PC-3 (cell line): ENCODE results near the gene MAPKAP1. TPM values are rescaled to one million over a fixed set of nuclear protein-coding genes. Genes with fewer than 3 reads are reported as not detected.

Experiments used
- ATAC-seq: fragments of 200-7000 bp; cut with Tn5 transposase; 2 replicates; pipeline ENCODE4 v1.9.1; 2020; ENCODE audit warnings: mild to moderate bottlenecking, moderate library complexity
- BruUV-seq: library from RNA; stranded (reverse); fragments of 400-500 nt; replicated peaks from 2 replicates; lab custom pipeline; 2021; lab: Mats Ljungman, UMichigan
- CTCF ChIA-PET: fragments of 300-600 bp; sonication (Branson Sonifier 250); formaldehyde crosslinking; loops from one replicate; lab custom pipeline; 2022; ENCODE audit warnings: antibody characterized with exemption; lab: Charles Lee
- POLR2A ChIA-PET: fragments of 300-600 bp; sonication (Branson Sonifier 250); formaldehyde crosslinking; loops from one replicate; lab custom pipeline; 2022; ENCODE audit warnings: antibody characterized with exemption; ENCODE audit not compliant: unreplicated experiment; lab: Charles Lee
- DNase-seq: peaks from one replicate; pipeline ENCODE4 v3.0.0-alpha.2; 2015
- H2AFZ ChIP-seq: fragments of 300-600 bp; sonication (generic); 2 replicates; pipeline ENCODE4 v1.6.0; 2016; ENCODE audit warnings: antibody characterized with exemption, low read length
- H3F3A ChIP-seq: fragments of 300-600 bp; sonication (generic); one replicate; pipeline ENCODE4 v1.6.0; 2017; ENCODE audit warnings: antibody characterized with exemption, low read length, control low read depth, mild to moderate bottlenecking; ENCODE audit not compliant: unreplicated experiment
- H3K27ac ChIP-seq: fragments of 300-600 bp; sonication (generic); 2 replicates; pipeline ENCODE4 v1.5.1; 2016; ENCODE audit warnings: mild to moderate bottlenecking, low read length
- H3K27me3 ChIP-seq: fragments of 300-600 bp; sonication (generic); 2 replicates; pipeline ENCODE4 v1.6.1; 2016; ENCODE audit warnings: low read length, mixed read lengths
- H3K36me3 ChIP-seq: fragments of 300-600 bp; sonication (generic); 2 replicates; pipeline ENCODE4 v1.6.1; 2016; ENCODE audit warnings: low read depth, mixed run types, low read length, mixed read lengths
- H3K4me1 ChIP-seq: fragments of 300-600 bp; sonication (generic); 2 replicates; pipeline ENCODE4 v1.5.1; 2016; ENCODE audit warnings: low read length; ENCODE audit not compliant: insufficient read depth
- H3K4me2 ChIP-seq: fragments of 300-600 bp; sonication (generic); 2 replicates; pipeline ENCODE4 v1.6.0; 2016; ENCODE audit warnings: low read length
- H3K4me3 ChIP-seq: fragments of 300-600 bp; sonication (generic); 2 replicates; pipeline ENCODE4 v1.5.1; 2016; ENCODE audit warnings: mild to moderate bottlenecking, low read length, mixed read lengths
- H3K79me2 ChIP-seq: fragments of 300-600 bp; sonication (generic); 2 replicates; pipeline ENCODE4 v1.6.1; 2017; ENCODE audit warnings: low read length, mixed read lengths
- H3K9ac ChIP-seq: fragments of 300-600 bp; sonication (generic); 2 replicates; pipeline ENCODE4 v1.6.0; 2016; ENCODE audit warnings: mild to moderate bottlenecking, low read length
- H3K9me2 ChIP-seq: fragments of 300-600 bp; sonication (generic); replicated peaks from 2 replicates; pipeline ENCODE4 v1.6.1; 2016; ENCODE audit warnings: mixed run types, low read length, mixed read lengths
- H3K9me3 ChIP-seq: fragments of 300-600 bp; sonication (generic); 2 replicates; pipeline ENCODE4 v1.6.1; 2016; ENCODE audit warnings: low read length, mixed read lengths
- H4K20me1 ChIP-seq: fragments of 300-600 bp; sonication (generic); 2 replicates; pipeline ENCODE4 v1.6.1; 2016; ENCODE audit warnings: low read length, mixed read lengths
- EZH2 ChIP-seq: fragments of 300-600 bp; sonication (generic); IDR thresholded peaks from one replicate; pipeline ENCODE4 v1.6.1; 2017; ENCODE audit warnings: antibody characterized with exemption, mild to moderate bottlenecking, low read length; ENCODE audit not compliant: unreplicated experiment
- EZH2phosphoT487 ChIP-seq: fragments of 300-600 bp; sonication (generic); IDR thresholded peaks from 2 replicates; pipeline ENCODE4 v1.6.1; 2018; ENCODE audit warnings: mild to moderate bottlenecking, antibody characterized with exemption, low read length, borderline replicate concordance
- intact Hi-C: fragments of 100-400 bp; cut with micrococcal nuclease; formaldehyde crosslinking; loops from 2 replicates; pipeline ENCODE4 v1.9.0; 2023
- total RNA-seq: library from RNA; depleted of rRNA; stranded (reverse); fragments of >200 nt; gene quantifications from 2 replicates; pipeline ENCODE4 v1.2.3, GENCODE V29; 2014
- TF ChIP-seq, protein P1 (sequence below): fragments of 300-600 bp; sonication (generic); conservative IDR thresholded peaks from 2 replicates; pipeline ENCODE4 v1.5.1; 2017; ENCODE audit warnings: antibody characterized with exemption, low read depth, mild to moderate bottlenecking, low read length

MAPKAP1 gene
- total RNA-seq, 1 experiment from 2014 or later = 128 TPM

DNA sequence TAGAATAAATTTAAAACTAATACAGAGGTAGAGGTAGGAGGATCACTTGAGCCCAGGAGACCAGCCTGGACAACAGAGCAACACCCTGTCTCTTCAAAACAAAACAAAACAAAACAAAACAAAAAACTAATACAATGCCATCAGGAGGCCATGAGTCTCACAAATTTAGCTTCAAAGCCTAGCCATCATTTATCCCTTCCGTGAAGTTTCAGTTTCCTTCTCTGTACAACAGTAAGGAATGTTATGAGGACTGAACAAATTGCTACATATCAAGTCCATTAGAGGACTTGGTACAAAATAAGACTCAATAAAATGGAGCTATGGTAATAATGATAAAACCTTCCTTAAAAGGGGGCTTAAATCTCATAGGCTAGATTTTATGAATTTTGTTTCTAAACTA is 60.8 kb downstream of the MAPKAP1 start:
- TF ChIP-seq EZH2 (no peak), EZH2phosphoT487 (no peak)
- TF ChIP-seq, protein P1, sequence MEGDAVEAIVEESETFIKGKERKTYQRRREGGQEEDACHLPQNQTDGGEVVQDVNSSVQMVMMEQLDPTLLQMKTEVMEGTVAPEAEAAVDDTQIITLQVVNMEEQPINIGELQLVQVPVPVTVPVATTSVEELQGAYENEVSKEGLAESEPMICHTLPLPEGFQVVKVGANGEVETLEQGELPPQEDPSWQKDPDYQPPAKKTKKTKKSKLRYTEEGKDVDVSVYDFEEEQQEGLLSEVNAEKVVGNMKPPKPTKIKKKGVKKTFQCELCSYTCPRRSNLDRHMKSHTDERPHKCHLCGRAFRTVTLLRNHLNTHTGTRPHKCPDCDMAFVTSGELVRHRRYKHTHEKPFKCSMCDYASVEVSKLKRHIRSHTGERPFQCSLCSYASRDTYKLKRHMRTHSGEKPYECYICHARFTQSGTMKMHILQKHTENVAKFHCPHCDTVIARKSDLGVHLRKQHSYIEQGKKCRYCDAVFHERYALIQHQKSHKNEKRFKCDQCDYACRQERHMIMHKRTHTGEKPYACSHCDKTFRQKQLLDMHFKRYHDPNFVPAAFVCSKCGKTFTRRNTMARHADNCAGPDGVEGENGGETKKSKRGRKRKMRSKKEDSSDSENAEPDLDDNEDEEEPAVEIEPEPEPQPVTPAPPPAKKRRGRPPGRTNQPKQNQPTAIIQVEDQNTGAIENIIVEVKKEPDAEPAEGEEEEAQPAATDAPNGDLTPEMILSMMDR = no peak
- Histone ChIP-seq H3K4me1 (peaks cover 28% of the 10 kb centered on the region), H3K36me3 (no peaks in the 10 kb centered on the region), H3K4me2 (no peak overlapping the region), H4K20me1 (no peaks in the 10 kb centered on the region), H2AFZ (no peak overlapping the region), H3K9me2 (no peaks in the 10 kb centered on the region), H3K9me3 (no peaks in the 10 kb centered on the region), H3K79me2 (peaks cover 34% of the 10 kb centered on the region), H3K27me3 (no peaks in the 10 kb centered on the region), H3F3A (no peaks in the 10 kb centered on the region), H3K27ac (no peak overlapping the region), H3K9ac (no peak overlapping the region), H3K4me3 (no peak overlapping the region)
- intact Hi-C loops = no loop called here
- DNase-seq (no peak), ATAC-seq (no peak)
- BruUV-seq = no TSS peak
- POLR2A ChIA-PET = no interaction called here
- CTCF ChIA-PET = no interaction called here

DNA sequence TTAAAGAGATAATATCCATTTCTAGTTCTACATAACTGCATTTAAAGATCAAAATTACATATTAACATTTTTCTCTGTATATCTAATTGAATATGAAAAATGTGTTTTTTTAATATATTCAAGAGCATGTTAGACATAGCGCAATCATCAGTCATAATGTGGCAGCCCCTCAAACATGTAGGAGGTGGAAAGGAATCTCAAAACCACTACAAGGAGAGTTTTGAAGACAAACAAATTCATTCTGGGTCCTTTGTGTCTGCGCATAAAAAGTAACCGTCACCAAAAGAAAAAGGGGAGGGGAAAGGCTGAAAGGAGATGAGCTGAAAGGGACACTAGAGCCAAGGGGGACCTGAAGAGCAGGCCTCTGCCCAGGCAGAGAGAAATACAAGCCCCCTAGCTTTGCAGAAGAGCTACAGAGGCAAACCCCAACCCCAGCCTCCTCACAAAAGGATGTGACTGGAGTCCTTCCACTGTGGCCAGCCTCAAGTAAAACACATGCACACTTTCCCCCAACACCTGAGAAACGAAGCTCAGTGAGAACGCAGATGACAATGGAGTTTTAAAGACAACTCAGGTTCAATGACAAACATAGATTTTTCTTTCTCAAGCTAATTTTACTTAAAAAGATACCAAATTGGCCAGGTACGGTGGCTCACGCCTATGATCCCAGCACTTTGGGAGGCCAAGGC is 62.0 kb downstream of the MAPKAP1 start:
- no peaks in the 10 kb centered on the region for H3K9me2 ChIP-seq
- no peaks in the 10 kb centered on the region for H3K9me3 ChIP-seq
- intact Hi-C loops = no loop called here
- no peak overlapping the region for H3K4me3 ChIP-seq
- no peak overlapping the region for H3K9ac ChIP-seq
- no peaks in the 10 kb centered on the region for H3F3A ChIP-seq
- no peak overlapping the region for H2AFZ ChIP-seq
- POLR2A ChIA-PET = no interaction called here
- no peaks in the 10 kb centered on the region for H4K20me1 ChIP-seq
- TF ChIP-seq EZH2phosphoT487 (no peak), EZH2 (no peak)
- H3K4me2 ChIP-seq = no peak overlapping the region
- ATAC-seq (no peak), DNase-seq (no peak)
- H3K27ac ChIP-seq = no peak overlapping the region
- no TSS peak for BruUV-seq
- CTCF ChIA-PET = no interaction called here
- no peaks in the 10 kb centered on the region for H3K27me3 ChIP-seq
- peaks cover 34% of the 10 kb centered on the region for H3K79me2 ChIP-seq
- no peaks in the 10 kb centered on the region for H3K36me3 ChIP-seq
- H3K4me1 ChIP-seq = peaks cover 18% of the 10 kb centered on the region

DNA sequence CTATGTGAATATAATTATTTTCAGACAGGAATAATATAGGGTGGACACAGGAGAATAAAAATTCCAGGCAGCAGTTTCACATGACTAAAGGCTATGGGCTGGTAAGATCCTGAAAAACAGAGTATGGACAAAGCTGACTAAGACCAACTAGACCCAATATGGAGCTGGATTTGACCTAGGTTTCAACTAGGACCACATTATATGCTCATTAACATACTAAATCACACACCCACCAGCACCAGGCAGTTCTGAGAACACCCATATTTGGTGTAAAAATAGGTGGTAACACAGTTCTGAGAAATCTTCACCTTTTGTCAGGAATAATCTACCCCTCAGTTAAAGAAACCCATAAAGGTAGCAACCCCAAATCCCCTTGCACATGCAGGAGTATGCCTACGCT is 64.7 kb downstream of the MAPKAP1 start:
- DNase-seq (no peak), ATAC-seq (no peak)
- intact Hi-C loops = no loop called here
- peaks cover 18% of the 10 kb centered on the region for H3K79me2 ChIP-seq
- CTCF ChIA-PET = no interaction called here
- H3K36me3 ChIP-seq = no peaks in the 10 kb centered on the region
- H4K20me1 ChIP-seq = no peaks in the 10 kb centered on the region
- no peaks in the 10 kb centered on the region for H3K9me2 ChIP-seq
- BruUV-seq = no TSS peak
- no peaks in the 10 kb centered on the region for H3F3A ChIP-seq
- H3K4me3 ChIP-seq = no peak overlapping the region
- no peak overlapping the region for H2AFZ ChIP-seq
- no peak overlapping the region for H3K9ac ChIP-seq
- H3K27me3 ChIP-seq = no peaks in the 10 kb centered on the region
- H3K4me2 ChIP-seq = no peak overlapping the region
- no peaks in the 10 kb centered on the region for H3K4me1 ChIP-seq
- no peaks in the 10 kb centered on the region for H3K9me3 ChIP-seq
- no peak for TF ChIP-seq EZH2
- no peak for TF ChIP-seq EZH2phosphoT487
- TF ChIP-seq, protein P1 = no peak
- no peak overlapping the region for H3K27ac ChIP-seq
- POLR2A ChIA-PET = no interaction called here
